Thyroid gland (tissue), 4 donors: Measurements from ENCODE around the gene CATSPER4.

Source experiments
- CTCF ChIP-seq, 6 experiments: fragments of 200-600 bp in 3 of 6; fragments of 450-650 bp in 3 of 6; sonication (generic) in 3 of 6; IDR thresholded peaks; one replicate each; pipeline ENCODE4 v1.5.1; 2016 to 2019; ENCODE audit warnings: antibody characterized with exemption in 6 of 6, mild to moderate bottlenecking in 2 of 6, inconsistent platforms in 1 of 6, moderate library complexity in 1 of 6
- POLR2A ChIP-seq, 2 donors: fragments of 450-650 bp; IDR thresholded peaks; one replicate each; pipeline ENCODE4 v1.6.1; 2017; ENCODE audit warnings: antibody characterized with exemption in 2 of 2, mild to moderate bottlenecking in 2 of 2, moderate library complexity in 1 of 2

DNA sequence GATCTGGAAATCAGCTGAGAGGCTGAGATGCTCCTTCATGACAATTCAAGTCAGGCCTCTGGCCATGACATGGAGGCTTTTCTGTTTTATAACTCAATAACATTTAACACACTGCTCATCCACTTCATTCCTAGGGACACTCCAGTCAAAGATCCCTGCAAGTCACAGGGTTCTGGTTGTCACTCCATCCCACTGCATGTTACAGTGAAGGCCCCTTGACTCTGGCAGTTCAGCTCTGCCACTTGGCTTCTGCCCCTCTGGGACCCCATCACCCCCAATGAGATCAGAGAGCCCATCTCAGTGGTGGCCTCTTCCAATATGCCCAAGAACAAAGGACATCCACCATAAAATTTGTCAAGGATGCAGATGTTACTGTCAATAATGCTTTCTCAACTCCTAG is 41.5 kb upstream of the CATSPER4 start:
- TF ChIP-seq CTCF (IDR thresholded peaks at IDR 0.05): no peak
- no peak for TF ChIP-seq POLR2A (IDR thresholded peaks at IDR 0.05)
